ENCODE measurements around the gene DEFB129. TPM values are rescaled to one million over a fixed set of nuclear protein-coding genes. Genes with fewer than 3 reads are reported as not detected.
"Not testable (repeated sequence)": the region's sequence is repeated elsewhere in the genome, so short reads cannot be mapped to it uniquely, and the experiment has no call there.

Gene DEFB129
- polyA plus RNA-seq, 1 donor (not counting 4 experiments of a cell fraction or from before 2014, with no cell fraction given) = not detected

GRCh38 chr20:221258-221830, 5.7 kb upstream of the DEFB129 start:
- no peak for FAIRE-seq

GRCh38 chr20:225879-226278, 1.2 kb upstream of the DEFB129 start:
- H3K4me2 ChIP-seq (ENCODE audit: control insufficient read depth, extremely low read depth, insufficient read depth, low read depth, low read length); H3K27me3 ChIP-seq (ENCODE audit: control insufficient read depth, extremely low read depth, insufficient read depth, low read length); H3K4me1 ChIP-seq (ENCODE audit: control insufficient read depth, extremely low read depth, insufficient read depth, low read length); H3K4me3 ChIP-seq (ENCODE audit: control insufficient read depth in 2 of 3, extremely low read depth in 1 of 3, insufficient read depth in 2 of 3, low read depth in 1 of 3, low read length in 3 of 3); DNase-seq (ENCODE audit: low read depth, low spot score); H3K9me1 ChIP-seq (ENCODE audit: control insufficient read depth, extremely low read depth, insufficient read depth, low read length); H3K9me3 ChIP-seq (ENCODE audit: control insufficient read depth, low read depth, low read length); dilution Hi-C loops (cut with MboI; ENCODE audit: extremely low pct_ligation_motif_present, low sequenced_read_pairs); FAIRE-seq; H3K9ac ChIP-seq (ENCODE audit: control insufficient read depth, extremely low read depth, insufficient read depth, low read length); H3K36me3 ChIP-seq (ENCODE audit: control insufficient read depth in 2 of 2, extremely low read depth in 1 of 2, insufficient read depth in 2 of 2, low read length in 2 of 2); H3K27ac ChIP-seq (ENCODE audit: control insufficient read depth, insufficient read depth, low read length); H4K20me1 ChIP-seq (ENCODE audit: control insufficient read depth, extremely low read depth, insufficient read depth, low read length); H2AFZ ChIP-seq (ENCODE audit: control insufficient read depth, low read length); H3K79me2 ChIP-seq (ENCODE audit: control insufficient read depth, insufficient read depth, low read length): not testable (repeated sequence)

More at GRCh38 chr20:221258-221830, 5.7 kb upstream of the DEFB129 start:
- Histone ChIP-seq H3K36me3 (ENCODE audit: control insufficient read depth in 2 of 2, extremely low read depth in 1 of 2, insufficient read depth in 2 of 2, low read length in 2 of 2) (no peaks in the 10 kb centered on the region), H3K9me3 (ENCODE audit: control insufficient read depth, low read depth, low read length) (no peaks in the 10 kb centered on the region), H3K4me3 (ENCODE audit: control insufficient read depth in 2 of 3, extremely low read depth in 1 of 3, insufficient read depth in 2 of 3, low read depth in 1 of 3, low read length in 3 of 3) (no peak overlapping the region), H3K9ac (ENCODE audit: control insufficient read depth, extremely low read depth, insufficient read depth, low read length) (no peak overlapping the region), H3K27ac (ENCODE audit: control insufficient read depth, insufficient read depth, low read length) (no peak overlapping the region), H3K27me3 (ENCODE audit: control insufficient read depth, extremely low read depth, insufficient read depth, low read length) (peaks cover 6% of the 10 kb centered on the region), H3K4me2 (ENCODE audit: control insufficient read depth, extremely low read depth, insufficient read depth, low read depth, low read length) (no peak overlapping the region), H3K9me1 (ENCODE audit: control insufficient read depth, extremely low read depth, insufficient read depth, low read length) (no peaks in the 10 kb centered on the region), H3K79me2 (ENCODE audit: control insufficient read depth, insufficient read depth, low read length) (no peaks in the 10 kb centered on the region), H4K20me1 (ENCODE audit: control insufficient read depth, extremely low read depth, insufficient read depth, low read length) (no peaks in the 10 kb centered on the region), H2AFZ (ENCODE audit: control insufficient read depth, low read length) (no peak overlapping the region), H3K4me1 (ENCODE audit: control insufficient read depth, extremely low read depth, insufficient read depth, low read length) (no peaks in the 10 kb centered on the region)
- no peak for TF ChIP-seq EZH2 (IDR thresholded peaks at IDR 0.05; ENCODE audit: low read length)
- no peak for TF ChIP-seq CTCF (optimal IDR thresholded peaks at IDR 0.05 in 1 of 3, IDR thresholded peaks at IDR 0.05 in 1 of 3, conservative IDR thresholded peaks at IDR 0.05 in 1 of 3; ENCODE audit: extremely low read depth in 1 of 3, insufficient read depth in 2 of 3, low read length in 3 of 3)
- dilution Hi-C loops (cut with MboI; ENCODE audit: extremely low pct_ligation_motif_present, low sequenced_read_pairs) = no loop called here
- DNase-seq (ENCODE audit: low read depth, low spot score) = no peak
